COLO668 (cell line): ENCODE results near the gene ADAP1.

ENCODE experiments used
- DNase-seq: peaks from one replicate; lab custom pipeline; 2025; ENCODE audit not compliant: unreplicated experiment; lab: John Stamatoyannopoulos, UW

The ADAP1 gene

DNA sequence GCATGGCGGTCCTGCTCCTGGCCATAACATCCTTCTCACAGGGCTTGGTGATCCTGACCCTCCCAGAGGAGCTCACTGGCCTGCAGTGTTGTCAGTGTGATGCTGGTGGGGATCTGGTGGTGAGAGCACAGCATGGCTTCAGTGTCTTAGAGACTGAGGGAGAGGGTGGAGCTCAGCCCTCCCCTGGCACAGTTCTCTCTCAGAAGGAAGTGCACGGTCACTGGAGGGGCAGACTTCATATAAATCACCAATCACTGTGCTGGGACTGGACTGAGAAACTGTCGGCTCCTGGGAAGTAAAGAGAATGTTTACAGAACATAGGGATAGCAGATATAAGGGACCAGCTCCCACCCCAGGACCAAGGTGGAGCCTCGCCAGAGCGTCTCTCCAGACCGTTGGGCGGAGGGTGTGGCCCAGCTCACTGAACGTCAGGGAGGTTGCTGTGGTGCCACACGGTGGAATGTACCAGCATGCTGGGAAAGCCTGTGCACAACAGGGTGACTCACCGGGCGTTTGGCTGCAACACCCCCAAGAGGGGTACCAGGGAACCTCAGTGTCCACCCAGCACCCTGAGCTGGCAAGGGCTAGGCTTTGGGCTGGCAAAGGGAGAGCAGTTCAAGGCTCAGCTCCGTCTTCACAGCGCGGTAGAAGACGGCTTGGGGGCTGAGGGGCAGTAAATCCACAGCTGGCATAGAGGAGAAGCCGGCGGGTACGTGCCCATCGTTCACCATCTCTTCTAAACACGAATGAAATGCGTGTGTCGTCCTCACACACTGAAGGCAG, 86.9 kb downstream of the ADAP1 start:
- no peak for DNase-seq

DNA sequence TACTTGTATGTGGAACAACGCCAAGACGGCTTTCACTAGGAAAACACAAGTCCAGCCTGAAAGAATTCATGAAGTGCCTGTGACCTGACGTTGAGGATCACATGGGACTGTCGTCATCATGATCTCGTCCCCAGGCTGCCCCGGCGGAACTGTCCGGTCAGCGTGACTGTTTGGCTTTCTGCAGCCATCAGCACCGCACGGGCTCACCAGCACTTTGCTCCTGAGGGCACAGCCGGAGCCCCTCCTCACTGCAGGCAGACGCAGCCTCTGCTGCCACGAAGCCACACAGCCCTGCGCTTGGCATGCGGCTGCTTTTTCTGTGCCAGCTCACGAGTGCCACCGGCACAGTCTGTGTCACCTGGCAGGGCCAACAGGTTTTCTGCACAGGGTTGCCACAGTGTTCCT, 87.5 kb downstream of the ADAP1 start:
- DNase-seq = no peak

DNA sequence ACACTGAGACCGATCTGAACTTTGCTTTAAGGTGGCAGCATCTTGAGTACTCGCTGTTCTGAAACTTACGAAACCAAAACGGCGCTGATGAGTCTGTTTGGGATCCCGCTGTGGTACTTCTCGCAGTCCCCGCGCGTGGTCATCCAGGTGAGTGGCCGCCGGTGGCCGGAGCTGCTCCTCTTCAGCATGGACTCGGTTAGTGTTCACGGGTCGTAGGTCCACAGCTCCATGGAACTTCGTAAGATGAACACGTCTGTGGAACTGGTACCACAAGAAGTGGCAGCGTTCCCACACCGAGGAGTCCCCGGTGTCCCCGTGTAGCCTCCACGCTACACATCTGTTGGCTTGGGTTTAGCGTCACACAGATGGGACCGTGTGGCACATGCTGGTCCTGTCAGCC, 88.6 kb downstream of the ADAP1 start:
- no peak for DNase-seq

DNA sequence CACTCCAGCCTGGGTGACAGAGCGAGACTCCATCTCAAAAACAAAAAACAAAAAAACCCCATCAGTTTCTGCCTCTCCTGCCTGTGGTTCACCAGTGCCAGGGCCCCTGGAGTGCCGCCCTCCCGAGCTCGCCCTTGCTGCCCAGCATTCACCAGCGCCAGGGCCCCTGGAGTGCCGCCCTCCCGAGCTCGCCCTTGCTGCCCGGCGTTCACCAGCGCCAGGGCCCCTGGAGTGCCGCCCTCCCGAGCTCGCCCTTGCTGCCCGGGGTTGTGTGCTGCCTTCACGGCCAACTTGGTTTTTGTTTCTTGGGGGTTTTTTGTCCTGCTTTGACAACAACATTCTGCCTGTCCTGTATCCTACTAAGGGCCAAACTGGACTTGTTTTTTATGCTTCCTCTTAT, 91.4 kb downstream of the ADAP1 start:
- DNase-seq = no peak

DNA sequence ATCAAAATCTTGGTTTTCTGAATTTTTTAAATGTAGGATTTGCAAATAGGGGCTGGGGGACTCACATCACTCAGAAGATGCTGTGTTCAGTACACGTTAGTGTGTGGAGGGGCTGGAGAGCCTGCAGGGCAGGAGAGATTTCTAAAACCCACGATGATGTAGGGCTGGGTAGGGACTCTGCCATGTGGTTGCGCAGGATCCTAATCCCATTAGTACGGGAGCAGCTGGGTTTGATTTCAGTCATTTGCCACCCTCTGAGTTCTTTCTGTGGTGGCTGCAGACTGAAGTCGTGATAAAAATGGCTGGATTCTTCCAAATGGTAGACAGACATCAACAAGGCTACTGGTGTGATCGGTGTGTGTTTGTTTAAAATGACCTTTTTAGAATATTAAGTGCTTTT, 92.3 kb downstream of the ADAP1 start:
- DNase-seq = no peak

DNA sequence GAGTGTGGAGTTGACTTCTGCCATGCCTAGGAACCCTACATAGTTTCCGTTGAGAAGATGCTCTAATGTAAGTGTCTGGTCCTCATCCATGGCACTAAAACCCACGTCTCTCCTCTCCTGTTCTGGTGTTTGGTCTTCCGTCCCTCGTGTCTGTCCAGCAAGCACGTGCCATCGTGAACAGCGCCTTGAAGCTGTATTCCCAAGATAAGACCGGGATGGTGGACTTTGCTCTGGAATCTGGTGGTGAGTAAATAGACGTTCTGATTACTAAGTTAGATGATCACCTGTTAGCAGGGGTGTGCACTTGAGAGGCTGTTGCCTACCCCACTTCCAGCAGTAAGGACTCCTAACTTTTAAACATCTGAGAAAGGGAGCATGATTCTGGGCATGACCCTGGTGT, 93.3 kb downstream of the ADAP1 start:
- no peak for DNase-seq

DNA sequence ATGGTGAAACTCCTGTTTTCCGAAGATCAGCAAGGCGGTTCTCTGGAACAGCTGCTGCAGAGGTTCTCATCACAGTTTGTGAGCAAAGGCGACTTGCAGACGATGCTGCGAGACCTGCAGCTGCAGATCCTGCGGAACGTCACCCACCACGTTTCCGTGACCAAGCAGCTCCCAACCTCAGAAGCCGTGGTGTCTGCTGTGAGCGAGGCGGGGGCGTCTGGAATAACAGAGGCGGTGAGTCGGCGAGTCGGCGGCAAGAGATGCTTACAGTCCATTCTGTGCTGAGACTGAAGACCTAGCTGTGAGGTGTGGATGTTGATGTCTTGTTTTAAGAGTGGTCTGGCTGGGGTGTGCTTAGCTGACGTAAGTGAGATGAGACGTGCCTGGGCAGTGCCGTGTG, 94.3 kb downstream of the ADAP1 start:
- DNase-seq = no peak

DNA sequence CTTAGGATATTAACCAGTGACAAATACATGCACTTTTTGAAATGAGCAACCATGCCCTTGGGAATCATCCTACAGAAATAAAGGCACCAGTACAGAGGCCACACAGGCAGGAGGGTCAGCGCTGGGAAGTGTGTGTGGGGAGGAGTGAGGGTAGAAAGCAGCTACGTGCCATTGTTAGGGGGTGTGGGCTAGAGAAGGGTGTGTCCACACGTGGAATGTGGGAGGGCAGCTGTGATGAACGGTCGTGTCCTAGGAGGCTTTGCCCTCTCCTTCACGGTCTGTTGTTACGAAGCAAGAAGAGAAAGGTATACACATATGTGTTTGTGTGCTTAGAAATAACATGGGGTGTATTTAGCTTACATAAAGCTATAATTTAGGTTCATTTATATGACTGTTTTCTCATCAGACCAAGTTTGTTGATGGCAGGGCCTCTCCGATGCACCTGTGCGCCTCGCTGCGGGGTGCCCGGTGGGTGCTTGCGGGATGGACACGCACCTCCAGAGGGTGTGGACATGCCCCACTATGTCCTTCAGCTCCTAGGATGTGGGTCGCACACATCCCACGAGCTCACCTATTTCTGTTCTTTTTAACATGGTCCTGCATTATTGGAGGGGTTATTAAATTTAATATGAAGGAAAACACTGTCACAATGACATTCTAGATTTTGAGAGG, 95.0 kb downstream of the ADAP1 start:
- no peak for DNase-seq

DNA sequence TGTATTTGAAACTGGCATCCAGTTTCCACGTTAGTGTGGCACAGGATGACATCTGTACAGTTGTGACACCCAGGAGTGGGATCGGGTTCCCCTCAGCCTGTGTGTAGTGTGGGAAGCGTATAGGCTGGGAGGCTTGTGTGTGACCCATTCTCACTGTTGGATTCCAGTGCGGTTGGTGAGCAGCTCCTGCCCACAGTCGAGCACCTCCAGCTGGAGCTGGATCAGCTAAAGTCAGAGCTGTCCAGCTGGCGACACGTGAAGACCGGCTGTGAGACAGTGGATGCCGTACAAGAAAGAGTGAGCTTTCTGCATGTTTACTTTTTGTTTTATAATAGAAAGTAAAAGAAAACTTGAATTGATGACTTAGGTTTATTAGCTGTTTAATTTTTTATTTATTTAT, 96.8 kb downstream of the ADAP1 start:
- no peak for DNase-seq

DNA sequence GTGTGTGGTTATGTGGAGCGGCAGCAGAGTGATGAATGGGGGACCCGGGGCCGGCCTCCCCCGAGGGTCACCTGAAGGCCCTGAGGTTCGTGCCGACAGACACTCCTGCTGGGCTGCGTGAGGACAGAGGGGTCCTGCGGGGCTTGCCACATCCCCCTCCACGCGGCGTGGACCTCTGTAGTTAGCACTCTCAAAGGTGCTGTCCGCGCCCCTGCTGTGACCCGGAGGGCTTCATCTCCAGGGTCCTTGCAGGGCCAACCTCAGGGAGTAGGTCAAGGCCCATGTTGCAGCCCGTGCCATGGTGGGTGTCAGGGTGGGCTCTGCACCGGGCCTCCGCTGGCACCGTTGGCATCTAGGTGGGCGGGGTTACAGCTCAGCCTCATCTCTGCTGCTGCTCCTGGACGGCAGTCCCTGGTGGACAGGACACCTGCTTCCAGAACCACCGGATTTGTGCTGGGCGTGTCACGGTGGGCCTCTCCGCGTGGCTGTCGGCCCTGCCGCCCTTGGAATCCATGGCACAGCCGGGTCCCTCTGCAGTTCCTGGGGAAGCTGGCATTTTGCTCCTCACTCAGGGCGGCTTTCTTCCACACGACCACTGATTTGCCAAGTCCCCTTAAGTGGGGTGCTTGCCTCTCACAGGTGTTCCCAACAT, 97.9 kb downstream of the ADAP1 start:
- DNase-seq = no peak

DNA sequence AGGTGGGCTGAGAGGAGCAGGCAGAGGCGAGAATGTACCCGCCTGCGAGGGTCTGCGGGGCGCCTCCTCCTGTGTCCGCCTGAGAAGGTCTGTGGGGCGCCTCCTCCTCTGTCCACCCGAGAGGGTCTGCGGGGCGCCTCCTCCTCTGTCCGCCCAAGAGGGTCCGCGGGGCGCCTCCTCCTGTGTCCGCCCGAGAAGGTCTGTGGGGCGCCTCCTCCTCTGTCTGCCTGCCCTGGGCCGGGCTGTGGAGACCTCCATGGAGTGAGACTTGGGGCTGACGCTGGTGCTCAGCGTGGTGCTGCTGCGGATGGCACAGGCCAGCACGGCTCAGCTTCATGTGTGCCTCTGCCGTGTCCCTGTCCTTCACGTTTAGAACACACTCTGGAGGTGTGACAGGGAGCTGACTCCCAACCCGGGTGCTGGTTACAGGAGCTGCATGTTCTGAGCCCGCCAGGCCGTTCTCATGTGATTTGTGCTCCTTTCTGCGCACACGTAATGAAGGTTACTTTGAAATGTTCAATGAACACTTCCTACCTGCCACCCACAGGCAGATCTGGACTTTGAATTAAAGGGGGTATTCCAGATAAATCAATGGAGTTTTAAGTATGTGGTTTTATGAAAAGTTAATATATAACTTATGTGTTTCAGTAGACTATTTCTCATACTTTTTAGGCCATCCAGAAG, 98.7 kb downstream of the ADAP1 start:
- no peak for DNase-seq

DNA sequence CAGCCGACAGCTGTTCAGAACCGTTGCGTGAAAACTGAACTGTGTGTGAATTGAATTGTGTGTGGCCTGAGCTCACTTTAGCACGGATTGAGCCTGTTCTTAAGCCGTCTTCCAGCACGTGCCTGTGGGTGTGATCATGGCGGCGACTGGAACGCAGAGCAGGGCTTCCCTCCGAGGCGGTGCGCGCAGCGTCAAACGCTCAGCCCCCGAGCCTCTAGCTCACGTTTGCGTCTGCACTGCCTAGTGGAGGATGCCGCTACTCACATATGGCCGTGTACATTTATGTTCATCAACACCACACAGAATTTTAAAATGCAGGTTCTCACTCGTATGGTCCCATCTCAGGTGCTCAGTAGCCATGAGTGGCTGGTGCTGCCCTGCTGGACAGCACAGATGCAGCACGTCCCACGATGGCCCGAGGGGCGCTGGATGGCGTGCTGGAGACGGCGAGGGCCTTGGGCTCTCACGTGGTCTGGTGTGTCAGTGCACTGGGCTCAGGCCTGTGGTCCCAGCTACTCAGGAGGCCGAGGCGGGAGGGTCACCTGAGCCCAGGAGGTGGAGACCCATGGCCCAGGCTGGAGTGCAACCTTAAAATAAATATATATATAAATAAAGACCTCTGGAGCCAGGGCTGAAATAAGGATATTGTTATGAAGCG, 100.2 kb downstream of the ADAP1 start:
- DNase-seq = no peak

DNA sequence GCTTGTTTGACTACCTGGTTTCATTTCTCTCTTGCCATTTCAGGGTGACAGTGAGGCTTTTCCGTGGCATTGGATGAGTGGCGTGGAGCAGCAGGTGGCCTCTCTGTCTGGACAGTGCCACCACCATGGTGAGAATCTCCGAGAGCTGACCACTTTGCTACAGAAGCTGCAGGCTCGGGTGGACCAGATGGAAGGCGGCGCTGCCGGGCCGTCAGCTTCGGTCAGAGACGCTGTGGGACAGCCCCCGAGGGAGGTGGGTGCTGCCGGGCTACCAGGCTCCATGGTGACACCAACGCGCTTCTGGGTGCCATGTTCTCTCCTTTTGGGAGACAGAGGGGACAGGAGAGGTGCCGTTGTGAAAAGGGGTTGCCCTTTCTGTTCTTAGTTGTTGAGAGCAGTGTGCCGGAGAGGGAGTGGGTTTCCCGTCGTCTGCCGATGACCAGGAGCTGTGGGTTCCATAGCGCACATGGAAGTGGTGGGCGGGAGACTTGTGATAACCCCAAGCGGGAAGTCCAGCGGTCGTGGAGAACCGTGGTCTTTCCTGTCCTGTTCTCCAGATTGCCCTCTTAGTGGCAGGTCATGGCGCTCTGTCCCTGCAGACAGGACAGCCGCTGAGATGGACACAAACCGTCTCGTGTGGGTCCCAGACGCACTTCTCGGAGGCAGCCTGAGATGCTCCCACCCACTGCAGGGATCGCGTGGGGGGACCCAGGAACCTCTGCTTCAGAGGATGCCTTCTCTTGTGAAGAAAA, 100.9 kb downstream of the ADAP1 start:
- no peak for DNase-seq

DNA sequence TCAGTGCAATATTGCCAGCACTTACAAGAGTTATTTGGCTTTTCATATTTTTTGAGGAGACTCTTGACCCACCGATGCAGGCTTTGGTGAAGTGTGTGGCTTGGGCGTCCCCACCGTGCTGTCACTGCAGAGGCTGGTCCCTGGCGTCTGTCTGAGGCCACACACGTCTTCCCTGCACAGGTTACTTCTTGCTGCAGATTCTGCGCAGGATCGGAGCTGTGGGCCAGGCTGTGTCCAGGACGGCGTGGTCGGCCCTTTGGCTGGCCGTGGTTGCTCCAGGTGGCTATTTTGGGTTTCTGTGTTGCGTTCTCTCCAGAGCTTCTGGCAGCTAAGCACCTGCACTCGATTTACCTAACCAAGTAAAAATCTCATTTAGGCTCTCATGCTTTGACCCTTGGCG, 103.3 kb downstream of the ADAP1 start:
- no peak for DNase-seq

DNA sequence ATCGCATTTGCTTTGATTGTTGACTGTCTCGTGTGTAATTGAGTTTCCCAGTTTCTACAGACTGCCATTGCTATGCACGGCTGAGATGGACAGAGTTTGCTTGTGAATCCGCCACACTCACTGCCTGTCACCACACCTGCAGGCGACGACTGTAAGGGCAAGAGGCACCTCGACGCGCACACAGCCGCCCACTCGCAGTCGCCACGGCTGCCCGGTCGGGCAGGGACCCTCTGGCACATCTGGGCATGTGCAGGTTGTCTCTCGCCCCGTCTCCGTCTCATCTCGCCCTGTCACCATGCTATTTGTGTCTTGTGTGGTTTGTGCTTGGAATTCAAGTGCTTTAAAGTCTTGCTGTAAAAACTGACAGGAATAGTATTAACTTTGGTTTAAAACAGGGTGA, 104.7 kb downstream of the ADAP1 start:
- no peak for DNase-seq

DNA sequence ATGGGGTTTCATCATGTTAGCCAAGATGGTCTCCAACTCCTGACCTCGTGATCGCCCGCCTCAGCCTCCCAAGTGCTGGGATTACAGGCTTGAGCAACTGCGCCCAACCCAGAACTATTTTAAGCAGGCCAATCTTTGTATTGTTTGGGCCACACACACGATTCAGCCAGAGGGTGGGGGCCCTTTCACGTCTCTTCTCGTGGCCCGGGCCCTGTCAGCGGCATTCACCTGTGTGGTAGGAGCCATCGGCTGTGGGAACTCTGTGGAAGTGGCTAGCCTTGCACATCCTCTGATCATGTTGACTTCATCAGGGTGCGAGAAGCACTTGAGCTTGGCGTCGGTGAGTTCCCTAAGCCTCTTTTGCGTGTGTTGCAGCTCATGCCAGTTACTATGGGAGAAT, 105.3 kb downstream of the ADAP1 start:
- no peak for DNase-seq
